Glomerular visceral epithelial cell (primary cell): ENCODE measurements around the gene LAMP5.

ENCODE experiments used
- DNase-seq: peaks from one replicate; pipeline ENCODE4 v3.0.0-alpha.2; 2016; ENCODE audit errors: extremely low spot score

Gene LAMP5

DNA sequence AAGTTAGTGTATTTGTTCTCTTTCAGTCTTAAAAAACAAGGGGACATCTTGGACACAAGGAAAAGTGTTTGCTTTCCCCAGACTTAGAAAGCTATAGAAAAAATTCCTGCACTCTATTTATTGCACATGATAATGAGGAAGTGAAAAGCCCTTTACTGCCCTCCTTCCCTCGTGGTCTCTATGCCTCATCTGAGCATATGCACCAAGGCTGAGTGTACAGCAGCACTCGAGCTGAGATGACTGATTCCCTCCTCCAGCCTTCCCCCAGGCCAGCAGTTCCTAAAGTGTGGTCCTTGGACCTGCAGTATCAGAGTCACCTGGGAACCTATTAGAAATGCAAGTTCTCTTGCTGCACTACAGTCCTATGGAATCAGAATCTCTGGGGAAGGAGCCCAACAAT lies 14.3 kb upstream of the LAMP5 start:
- DNase-seq = no peak

DNA sequence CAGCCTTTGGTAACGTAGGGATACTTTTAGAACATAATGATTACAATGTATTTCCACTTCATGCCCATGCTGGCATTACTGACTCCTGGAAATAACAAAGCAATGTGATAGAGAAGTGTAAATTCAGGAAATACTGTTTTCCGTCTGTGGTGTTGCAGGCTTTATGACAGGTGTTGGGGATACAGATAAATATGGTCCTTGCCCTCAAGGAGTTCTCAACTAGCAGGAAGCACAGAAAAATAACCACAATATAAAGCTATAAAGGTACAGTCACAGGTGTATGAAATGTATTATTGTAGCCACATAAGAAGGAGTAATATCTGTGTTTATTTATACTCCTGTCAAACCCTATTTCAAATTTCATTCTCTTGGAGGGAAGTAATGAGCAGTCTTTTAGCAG lies 12.9 kb upstream of the LAMP5 start:
- no peak for DNase-seq

DNA sequence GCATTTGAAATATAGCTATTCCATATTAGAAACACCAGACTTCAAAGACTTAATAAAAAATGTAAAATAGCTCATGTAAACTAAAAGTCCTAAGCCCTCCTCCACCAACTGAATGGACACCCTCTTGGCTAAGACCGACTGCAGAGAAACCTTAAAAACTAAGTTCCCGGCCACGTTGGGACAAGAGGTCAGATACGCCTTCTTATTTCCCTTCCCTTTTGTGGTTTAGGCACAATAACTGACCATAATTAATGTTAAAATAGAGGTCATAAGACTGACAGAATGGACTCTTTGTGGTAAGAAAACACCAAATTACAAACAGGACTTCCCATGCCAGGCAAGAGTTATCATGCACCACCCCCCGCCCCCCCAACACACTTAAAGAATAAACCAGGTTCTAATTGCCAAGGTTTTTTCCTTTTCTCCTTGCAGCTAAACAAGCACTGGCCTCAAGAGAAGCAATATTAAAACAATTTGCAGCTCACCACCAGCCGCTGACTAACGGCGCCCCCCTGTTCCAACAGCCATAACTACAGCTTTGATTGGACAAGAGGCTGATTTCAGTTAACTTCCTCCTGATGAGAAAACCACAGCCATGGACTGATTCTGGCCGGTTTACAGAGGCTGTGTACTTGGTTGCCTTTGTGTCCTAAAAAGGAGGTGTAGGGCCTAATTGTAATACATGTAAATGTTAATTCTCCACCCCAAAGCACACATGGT lies 10.7 kb upstream of the LAMP5 start:
- DNase-seq = peak; percentile 31

DNA sequence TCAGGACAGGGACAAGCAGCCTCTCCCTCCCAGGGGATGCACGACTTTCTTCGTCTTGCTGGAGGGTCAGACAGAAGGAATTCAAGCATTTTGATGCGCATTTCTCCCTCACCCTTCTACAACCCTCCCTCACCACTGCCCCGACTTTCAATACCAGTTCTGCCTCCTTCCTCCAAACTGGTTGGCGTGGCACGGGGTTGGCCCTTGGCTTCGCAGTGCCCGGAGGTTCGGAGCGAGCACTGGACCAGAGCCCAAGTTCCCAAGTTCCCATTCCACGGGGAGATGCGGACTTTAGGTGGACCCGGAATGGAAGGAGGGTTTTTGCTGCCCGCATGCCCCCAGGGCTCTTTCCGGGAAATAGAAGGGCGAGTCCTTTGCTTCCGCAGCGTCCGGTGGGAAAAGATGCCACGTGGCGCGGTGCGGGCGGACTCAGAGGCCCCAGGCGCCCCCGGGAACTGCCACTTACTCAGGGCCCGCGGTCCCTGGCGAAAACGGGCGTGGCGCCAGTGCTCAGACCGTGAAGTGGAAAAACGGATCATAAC lies 8.0 kb upstream of the LAMP5 start:
- DNase-seq = no peak

DNA sequence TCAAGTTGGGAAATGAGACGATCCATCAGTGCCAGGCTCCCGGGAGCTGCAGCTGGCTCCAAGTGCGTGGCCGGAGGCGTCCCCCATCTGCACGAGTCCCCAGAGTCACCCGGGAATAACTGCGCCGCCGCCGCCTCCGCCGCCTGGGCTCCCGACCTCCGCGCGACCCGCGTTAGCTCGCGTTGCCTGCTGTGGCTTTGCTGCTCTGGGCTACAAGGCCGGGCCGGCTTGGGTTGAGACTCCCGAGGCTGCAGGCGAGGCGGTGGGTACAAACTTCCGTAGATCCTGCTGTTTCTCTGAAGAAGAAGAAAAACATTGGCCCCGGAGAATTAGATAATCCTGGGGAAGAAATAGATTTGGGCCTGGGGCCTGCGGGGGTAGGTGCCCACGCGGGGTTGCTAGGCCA lies 7.4 kb upstream of the LAMP5 start:
- no peak for DNase-seq

DNA sequence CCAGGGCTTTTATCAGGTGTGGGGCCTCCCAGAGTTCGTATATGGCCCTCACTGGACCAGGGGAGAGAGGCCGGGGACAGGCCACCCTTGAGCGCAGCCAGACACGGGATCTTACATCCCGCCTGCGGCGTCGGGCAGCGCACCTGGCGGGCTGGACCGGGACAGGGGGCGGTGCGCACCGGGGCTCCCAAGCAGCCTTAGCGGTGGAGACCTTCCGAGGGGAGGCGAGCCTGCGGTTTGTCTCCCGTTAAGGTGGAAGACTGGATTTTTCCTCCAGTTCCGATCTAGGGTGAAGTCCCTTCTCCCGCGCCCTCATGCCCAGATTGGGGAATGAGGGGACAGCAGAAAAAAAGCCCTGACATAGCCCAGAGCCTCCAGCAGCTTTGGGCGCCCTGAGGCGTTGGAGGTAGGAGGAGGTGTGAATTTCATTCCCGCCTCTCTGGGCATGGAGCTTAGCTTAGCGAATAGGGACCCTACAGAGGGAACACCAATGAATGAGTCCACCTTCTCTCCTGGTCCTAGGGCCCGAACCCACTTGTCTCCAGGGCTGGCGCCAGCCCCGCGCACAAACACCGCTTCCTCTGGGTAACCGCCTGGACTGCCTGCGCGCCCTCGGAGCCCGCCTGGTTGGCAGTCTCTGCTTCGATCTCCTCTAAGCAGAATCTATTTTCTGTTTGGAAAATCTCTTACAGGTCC lies 6.7 kb upstream of the LAMP5 start:
- DNase-seq = no peak

DNA sequence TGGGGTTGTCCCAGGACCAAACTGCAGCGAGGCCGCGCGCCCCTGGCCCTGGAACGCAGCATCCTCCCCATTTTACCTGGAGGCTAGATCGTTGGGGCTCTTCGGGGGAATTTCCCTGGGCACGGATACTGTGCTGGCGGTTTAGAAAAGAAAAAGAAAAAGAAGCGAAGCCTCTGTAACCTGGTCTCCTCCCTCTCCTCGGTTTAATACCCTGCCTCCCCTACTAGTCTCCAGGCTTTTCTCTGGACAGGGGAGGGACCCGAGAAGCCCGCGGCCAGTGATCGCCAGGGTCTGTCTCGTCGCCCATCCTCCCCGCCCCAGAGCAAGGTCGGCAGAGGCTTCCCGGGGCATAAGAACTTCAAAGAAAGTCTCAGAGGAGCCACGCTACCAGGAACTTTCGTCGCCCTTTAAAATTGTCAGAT lies 6.1 kb upstream of the LAMP5 start:
- DNase-seq = no peak

DNA sequence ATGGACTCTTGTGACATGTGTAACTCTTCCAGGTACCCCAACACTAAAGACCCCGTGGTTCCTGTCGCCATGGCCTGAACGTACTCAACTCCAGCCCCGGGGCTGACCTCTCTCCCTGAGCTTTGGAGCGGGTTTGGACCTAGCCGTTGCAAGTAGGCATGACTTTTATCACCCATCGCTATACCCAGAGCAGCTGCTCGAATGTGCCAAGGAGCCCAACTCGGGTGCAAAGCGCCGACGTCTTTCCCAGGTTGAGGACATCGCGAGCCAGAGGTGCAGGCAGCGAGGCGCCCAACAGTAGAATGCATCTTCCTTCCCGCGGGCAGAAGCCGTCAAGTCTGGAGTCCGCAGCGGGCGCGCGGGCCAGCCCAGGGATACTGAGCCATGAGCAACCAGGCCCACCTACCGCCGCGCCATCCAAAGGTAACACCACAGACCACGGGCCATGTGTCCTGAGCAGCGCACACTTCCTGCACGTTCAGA lies 5.7 kb upstream of the LAMP5 start:
- no peak for DNase-seq

DNA sequence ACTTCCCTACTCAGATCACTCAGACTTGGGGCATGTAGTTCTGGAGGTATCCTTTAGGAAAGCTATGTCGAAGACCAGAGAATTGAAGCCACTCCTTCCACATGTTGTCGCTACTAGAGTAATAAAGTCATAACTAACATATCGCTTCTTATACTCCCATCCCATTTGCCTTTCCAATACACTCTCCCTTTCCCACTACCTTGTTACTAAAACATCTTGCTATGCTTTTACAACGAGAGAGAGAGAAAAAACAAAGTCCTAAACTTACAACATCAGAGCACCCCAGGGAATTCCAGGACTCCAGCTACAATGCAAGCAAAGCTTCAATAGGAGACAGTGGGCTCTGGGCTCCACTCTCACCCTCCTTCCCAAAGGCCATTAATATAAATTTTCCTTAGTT lies 5.1 kb upstream of the LAMP5 start:
- DNase-seq = no peak

DNA sequence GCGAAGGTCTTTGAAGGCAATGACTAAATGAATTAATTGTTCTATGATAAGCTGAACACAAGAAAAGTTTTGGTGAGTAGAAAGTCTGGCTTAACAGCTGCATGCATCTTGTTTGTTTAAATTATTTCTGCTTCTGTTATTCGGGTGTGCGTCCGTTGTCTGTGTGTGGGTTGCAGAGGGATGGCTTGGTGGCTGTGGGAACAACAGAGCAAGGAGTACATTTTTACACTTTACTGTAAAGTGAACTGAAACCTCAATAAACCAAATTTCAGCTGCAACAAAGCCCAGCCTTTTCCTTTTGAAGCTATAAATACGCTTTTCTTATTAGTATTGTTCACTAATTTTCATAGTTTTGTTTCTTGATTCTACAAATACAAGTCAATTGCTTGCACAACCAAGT lies 3.5 kb upstream of the LAMP5 start:
- no peak for DNase-seq

DNA sequence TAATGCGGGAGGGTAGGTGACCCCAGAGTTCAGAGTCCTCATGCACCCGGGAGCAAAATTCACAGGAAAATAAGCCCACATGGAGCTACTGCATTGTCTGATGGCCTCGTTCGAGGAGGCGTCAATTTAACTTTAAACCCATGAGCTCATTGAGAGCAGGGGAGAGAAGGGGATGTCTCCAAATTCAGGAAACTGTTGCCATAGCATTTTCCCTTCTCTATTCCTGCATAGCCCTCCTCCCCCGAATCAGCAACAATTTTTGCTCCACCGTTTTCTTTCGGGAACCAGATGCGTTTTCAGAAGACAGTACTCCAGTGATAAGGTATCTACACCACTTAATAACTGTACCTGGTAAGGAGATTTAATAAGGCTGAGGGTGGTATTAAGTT lies 324 bp upstream of the LAMP5 start:
- DNase-seq = no peak

DNA sequence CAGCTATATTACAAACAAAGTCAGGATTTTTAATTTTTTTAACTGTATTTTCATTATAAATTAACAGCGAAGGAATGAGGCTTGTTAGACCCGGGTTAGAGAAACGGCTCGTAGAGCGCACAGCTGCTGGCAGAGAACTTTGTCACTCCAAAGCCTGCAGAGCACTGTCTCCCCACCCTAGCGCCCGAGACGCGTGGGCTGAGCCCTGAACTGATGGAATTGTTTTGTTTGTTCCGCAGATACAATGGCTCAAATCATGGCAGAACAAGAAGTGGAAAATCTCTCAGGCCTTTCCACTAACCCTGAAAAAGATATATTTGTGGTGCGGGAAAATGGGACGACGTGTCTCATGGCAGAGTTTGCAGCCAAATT lies 810 bp downstream of the LAMP5 start:
- DNase-seq = no peak

DNA sequence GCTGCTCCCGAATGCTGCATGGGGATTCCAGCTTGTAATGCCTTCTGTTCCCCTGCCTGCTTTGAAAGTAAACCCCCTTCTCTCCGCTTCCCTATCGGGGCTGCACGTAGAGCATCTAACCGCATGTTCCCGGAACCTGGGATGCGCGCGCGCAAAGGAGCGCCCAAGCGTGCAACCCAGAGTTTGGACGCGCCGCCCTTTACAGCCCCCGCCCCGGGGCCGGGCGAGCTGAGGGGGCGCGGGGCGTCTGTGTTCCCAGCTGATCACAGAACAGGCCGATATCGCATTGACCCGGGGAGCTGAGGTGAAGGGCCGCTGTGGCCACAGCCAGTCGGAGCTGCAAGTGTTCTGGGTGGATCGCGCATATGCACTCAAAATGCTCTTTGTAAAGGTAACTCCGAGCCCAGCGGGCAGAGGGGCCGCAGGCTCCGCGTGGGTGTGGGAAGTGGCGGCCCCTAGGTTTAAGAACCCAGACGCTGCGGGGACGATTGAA lies 1.4 kb downstream of the LAMP5 start:
- no peak for DNase-seq

DNA sequence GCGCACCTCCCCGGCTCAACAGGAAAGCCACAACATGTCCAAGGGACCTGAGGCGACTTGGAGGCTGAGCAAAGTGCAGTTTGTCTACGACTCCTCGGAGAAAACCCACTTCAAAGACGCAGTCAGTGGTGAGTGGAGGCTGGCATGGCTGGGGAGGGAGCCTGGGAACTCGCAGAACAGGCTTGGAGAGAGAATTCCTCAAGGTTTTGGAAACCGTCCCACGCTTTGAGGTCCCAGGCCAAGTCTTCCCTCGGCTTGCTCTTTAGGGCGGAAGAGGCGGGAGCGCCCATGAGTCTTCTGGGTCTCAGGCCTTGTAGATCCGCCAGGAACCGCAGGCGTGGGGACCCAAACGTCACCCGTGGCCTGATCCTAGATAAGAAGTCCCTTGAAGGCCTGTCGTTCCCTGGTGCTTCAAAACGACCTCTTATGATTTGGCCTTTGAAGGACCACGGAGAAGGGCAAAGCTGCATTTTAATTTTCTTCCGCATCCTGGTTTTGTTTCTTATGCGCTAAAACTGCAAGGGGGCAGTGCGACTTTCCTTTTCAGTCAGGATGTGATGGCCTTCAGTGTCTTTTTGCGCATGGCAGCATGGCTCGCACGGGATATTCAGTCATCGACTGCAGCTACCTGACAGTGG lies 2.0 kb downstream of the LAMP5 start:
- no peak for DNase-seq

DNA sequence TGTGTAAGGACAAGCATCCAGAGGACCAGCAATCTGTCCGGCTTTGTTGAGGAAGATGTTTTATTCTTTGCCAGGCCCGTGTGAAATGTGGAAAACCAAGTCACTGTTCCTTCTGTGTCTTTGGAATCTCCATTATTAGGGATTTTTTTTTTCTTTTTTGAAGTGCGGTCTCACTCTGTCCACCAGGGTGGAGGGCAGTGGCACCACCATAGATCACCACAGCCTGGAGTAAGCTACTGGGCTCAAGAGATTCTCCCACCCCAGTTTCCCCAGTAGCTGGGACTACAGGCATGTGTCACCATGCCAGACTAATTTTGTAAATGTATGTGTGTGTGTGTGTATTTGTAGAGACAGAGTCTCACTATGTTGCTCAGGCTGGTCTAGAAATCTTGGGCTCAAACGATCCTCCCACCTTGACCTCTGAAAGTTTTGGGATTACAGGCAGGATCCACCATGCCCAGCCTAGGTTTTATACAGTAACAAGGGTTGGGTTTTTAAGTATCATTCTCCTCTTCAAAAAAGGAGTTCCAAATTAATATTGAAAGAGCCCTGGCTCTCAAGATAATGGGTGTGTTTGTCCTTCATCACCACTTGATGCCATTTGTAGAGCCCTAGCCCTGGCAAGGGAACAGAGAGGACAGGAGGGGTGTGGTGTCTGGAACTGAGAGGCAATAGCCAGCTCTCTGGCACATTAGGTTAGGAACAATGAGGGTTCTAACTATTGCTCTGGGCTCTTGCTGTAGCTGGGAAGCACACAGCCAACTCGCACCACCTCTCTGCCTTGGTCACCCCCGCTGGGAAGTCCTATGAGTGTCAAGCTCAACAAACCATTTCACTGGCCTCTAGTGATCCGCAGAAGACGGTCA lies 3.1 kb downstream of the LAMP5 start:
- DNase-seq = no peak

DNA sequence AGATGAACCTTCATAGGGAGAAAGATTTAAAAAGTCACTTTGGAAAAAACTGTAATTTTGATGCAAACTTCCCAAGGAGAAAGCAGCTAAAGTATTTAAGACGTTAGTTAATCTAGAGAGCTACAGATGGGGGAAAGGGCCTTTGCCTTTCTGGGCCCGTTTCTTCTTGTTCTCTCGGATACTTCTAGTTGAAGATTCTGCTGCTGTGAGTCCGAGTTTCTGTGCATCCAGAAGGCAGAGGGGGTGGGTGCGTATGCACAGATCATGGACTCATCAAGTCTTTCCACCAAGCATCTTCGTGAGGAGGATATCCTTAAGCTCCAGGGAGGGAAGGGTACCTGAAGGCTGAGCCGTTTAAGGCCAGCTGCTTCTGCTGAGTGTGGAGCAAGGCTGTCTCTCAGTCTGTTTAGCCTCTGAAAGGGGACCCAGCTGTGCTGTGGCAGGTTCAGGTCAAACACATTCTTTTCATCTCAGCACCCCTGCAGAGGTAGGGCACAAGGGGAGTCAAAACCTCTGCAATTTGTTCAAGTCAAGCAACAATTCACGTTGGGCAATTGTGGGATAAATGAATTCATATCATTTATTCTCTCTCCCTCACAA lies 4.3 kb downstream of the LAMP5 start:
- DNase-seq = no peak

DNA sequence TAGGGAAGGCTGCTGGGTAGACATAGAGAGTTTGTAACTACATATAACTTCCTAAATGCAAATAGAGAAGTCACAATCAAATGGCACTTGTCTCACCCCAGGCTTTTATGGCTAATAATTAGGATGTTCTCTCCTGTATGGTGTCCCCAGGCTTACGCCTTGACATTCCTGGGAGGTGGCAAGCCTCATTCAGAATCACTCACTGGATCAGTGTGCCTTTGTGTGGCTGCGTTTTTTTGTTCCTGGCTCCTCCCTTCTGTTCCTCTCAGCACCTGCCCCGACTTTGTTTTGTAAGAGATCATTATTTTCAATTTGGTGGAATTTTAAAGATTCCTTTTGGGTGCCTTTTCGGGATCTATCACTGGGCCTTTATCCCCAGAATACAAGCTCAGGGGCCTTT lies 5.7 kb downstream of the LAMP5 start:
- DNase-seq = no peak

DNA sequence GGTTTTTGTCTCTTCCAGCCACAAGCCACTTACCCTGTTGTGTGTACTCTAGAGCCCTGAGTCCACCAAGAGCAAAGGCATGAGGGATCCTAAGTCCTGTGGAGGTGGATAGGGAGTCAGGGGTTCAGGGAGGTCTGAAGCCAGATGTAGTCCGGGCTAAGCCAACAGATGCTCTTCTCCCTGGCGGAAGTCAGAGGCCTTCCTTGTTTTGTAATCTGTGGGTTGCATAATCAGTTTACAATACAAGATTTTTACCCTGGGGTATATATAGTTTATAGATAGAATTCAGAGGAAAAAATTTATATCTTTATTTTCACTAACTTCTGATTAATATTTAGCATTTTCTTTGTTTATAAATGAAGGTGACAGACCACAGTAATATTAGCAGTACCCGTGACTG lies 9.2 kb downstream of the LAMP5 start:
- no peak for DNase-seq

DNA sequence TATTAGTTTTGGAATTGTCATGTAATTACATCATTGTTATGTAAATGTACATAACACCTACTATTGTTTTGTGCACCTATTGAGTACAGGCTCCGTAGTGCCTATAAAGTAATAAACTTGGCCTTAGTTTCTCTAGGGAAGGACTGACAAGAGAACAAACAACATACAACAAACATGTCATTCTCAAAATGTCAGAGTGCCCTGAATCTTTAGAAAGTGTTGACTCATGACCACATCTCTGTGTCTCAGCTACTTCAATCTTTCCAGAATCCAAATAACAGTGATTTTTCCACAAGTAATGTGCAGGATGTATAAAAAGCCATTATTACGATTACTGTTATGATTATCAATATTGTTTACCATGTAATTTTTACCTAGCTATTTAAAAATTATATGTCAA lies 17.2 kb downstream of the LAMP5 start:
- no peak for DNase-seq

DNA sequence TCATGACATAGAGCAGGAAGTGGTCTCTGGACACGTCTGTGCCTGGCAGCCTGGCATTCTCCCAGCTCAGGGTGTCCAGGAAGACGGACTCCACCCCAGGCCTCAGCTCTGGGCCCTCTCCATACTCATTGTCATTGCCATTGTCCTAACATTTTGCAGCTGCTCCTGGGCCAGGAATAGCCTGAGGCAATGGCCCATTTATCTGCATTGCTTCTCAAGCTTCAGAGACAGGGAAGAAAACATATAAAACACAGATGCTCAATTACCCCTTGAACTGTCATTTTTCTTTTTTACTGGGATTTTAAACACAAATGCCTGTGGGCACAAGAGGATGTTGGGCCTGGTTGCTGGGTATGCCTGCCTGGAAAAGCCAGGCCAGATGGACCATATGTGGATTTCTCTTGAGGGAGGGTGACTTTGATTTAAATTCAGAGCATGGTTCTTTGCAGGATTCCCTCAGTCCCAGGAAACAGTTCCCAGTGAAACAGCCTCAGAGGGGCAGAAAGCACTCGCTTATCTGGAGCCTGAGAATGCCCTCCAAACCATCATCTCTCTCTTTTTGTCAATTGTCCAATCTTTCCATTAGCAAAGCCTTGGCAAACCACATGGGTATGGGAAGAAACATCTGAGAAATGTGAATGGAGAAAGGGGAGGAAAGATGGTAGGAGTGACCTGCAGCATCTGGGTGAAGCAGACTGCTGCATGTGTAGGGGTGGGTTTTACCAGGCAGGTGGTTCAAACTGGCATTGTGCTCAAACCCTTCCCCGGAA lies 17.9 kb downstream of the LAMP5 start:
- DNase-seq = no peak

DNA sequence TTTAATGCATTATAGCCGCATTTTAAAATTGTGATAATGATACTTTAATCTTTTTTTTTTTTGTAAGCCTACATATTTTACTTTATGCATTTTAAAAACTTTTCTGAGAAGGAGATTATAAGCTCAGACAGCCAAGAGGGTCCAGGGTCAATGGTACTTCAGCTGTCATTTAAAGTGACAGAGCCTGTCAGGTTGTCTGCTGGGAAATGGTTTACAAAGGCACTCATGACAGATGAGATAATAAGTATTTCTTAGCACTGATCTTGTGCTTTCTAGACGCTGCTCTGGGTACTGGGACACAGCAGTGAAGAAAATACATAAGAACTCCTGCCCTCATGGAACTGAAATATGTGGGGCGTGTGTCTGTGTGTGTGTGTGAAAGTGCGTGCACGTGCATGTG lies 19.6 kb downstream of the LAMP5 start:
- DNase-seq = no peak
